K562 (cell line): ENCODE results near the gene FAM53B. TPM values are rescaled to one million over a fixed set of nuclear protein-coding genes. Genes with fewer than 3 reads are reported as not detected.

ENCODE experiments used
- ATAC-seq: fragments of 200-7000 bp; cut with Tn5 transposase; 3 replicates; pipeline ENCODE4 v1.9.1; 2020; ENCODE audit warnings: moderate library complexity
- BruUV-seq: library from RNA; stranded (reverse); fragments of 400-500 nt; replicated peaks from 2 replicates; lab custom pipeline; 2021; lab: Mats Ljungman, UMichigan
- CTCF ChIA-PET: fragments of 300-600 bp; formaldehyde crosslinking; extraction: SDS; loops from one replicate; lab custom pipeline; 2021; ENCODE audit warnings: low intra/inter-chr PET ratio; lab: Yijun Ruan, JAX
- POLR2A ChIA-PET: fragments of 300-600, 350-650 bp; sonication (Branson Sonifier 250); formaldehyde crosslinking; extraction: SDS; loops from one replicate; lab custom pipeline; 2021; ENCODE audit warnings: antibody characterized with exemption, inconsistent platforms; lab: Yijun Ruan, JAX
- DNase-seq, 4 experiments: peaks; one replicate each; pipeline versions ENCODE4 v3.0.0 to v3.0.0-alpha.2; 2011 to 2018; ENCODE audit warnings: low spot score in 3 of 4, mixed read lengths in 3 of 4; ENCODE audit errors: extremely low read depth in 1 of 4
- FAIRE-seq: peaks from 2 replicates; lab custom pipeline; 2011; peaks lifted over from hg19 to GRCh38; lab: Jason Lieb, UNC
- H2AFZ ChIP-seq: 2 replicates; pipeline ENCODE4 v1.6.0; 2011; ENCODE audit warnings: low read depth, low read length, control low read depth, inconsistent platforms
- H3K27ac ChIP-seq: fragments of 200-600 bp; 3 replicates; pipeline ENCODE4 v1.8.0; 2011; ENCODE audit warnings: low read depth, mild to moderate bottlenecking, control low read depth, inconsistent platforms, low read length, moderate library complexity, mixed read lengths; ENCODE audit errors: extremely low read depth
- H3K27me3 ChIP-seq, 2 experiments: fragments of 300-600 bp in 1 of 2; 2 replicates in 1 of 2; 3 replicates in 1 of 2; pipeline versions ENCODE4 v1.6.0 to v1.8.0; 2011; ENCODE audit warnings: inconsistent platforms in 2 of 2, low read length in 2 of 2, mild to moderate bottlenecking in 1 of 2, mixed read lengths in 1 of 2, moderate library complexity in 1 of 2; ENCODE audit not compliant: control insufficient read depth in 2 of 2, insufficient read depth in 2 of 2
- H3K36me3 ChIP-seq: fragments of 300-600 bp; 3 replicates; pipeline ENCODE4 v1.8.0; 2011; ENCODE audit warnings: mild to moderate bottlenecking, low read length, inconsistent platforms; ENCODE audit not compliant: control insufficient read depth, insufficient read depth
- H3K4me1 ChIP-seq, 2 experiments: fragments of 200-600 bp in 1 of 2; replicated peaks in 1 of 2; 2 replicates in 1 of 2; 3 replicates in 1 of 2; pipeline versions ENCODE4 v1.5.1 to v1.8.0; 2011; ENCODE audit warnings: inconsistent platforms in 2 of 2, low read length in 2 of 2, mild to moderate bottlenecking in 1 of 2, mixed read lengths in 1 of 2, moderate library complexity in 1 of 2; ENCODE audit not compliant: control insufficient read depth in 2 of 2, insufficient read depth in 2 of 2
- H3K4me2 ChIP-seq: 2 replicates; pipeline ENCODE4 v1.6.1; 2011; ENCODE audit warnings: low read length, control low read depth, inconsistent platforms, mixed read lengths; ENCODE audit not compliant: insufficient read depth
- H3K4me3 ChIP-seq: fragments of 200-600 bp; sonication (generic), shearing (Covaris generic); 2 replicates; pipeline ENCODE4 v1.5.1; 2016; ENCODE audit warnings: control low read depth, inconsistent platforms
- H3K79me2 ChIP-seq: fragments of 200-600 bp; 3 replicates; pipeline ENCODE4 v1.8.0; 2011; ENCODE audit warnings: low read length, inconsistent platforms; ENCODE audit not compliant: control insufficient read depth, insufficient read depth
- H3K9ac ChIP-seq, 2 experiments: 2 replicates each; pipeline versions ENCODE4 v1.6.0 to v1.6.1; 2011; ENCODE audit warnings: low read depth in 2 of 2, low read length in 2 of 2, control low read depth in 1 of 2, inconsistent platforms in 1 of 2, mild to moderate bottlenecking in 1 of 2, mixed read lengths in 1 of 2; ENCODE audit not compliant: insufficient read depth in 1 of 2
- H3K9me1 ChIP-seq: one replicate; pipeline ENCODE4 v1.6.0; 2011; ENCODE audit warnings: inconsistent platforms, mild to moderate bottlenecking, low read length, moderate library complexity; ENCODE audit not compliant: control insufficient read depth, insufficient read depth
- H3K9me3 ChIP-seq: replicated peaks from 2 replicates; pipeline ENCODE4 v1.5.1; 2011; ENCODE audit warnings: low read depth, low read length, inconsistent platforms; ENCODE audit not compliant: control insufficient read depth, insufficient read depth
- H4K20me1 ChIP-seq: replicated peaks from 2 replicates; pipeline ENCODE4 v1.6.1; 2011; ENCODE audit warnings: low read length, inconsistent platforms, mixed read lengths; ENCODE audit not compliant: control insufficient read depth, insufficient read depth
- BHLHE40 ChIP-seq: IDR thresholded peaks from 2 replicates; pipeline ENCODE4 v1.6.1; 2011; ENCODE audit warnings: low read length, improper control_type of control experiment
- CREM ChIP-seq: IDR thresholded peaks from 2 replicates; pipeline ENCODE4 v1.6.1; 2014; ENCODE audit warnings: antibody characterized with exemption, low read depth
- ETS1 ChIP-seq: conservative IDR thresholded peaks from 2 replicates; pipeline ENCODE4 v1.6.1; 2011; ENCODE audit warnings: low read depth, mild to moderate bottlenecking, low read length; ENCODE audit not compliant: control insufficient read depth
- FOXK2 ChIP-seq, 2 experiments: fragments of 450-650 bp; IDR thresholded peaks in 1 of 2; conservative IDR thresholded peaks in 1 of 2; 2 replicates each; pipeline ENCODE4 v1.6.1; 2016; ENCODE audit warnings: low read depth in 2 of 2, mild to moderate bottlenecking in 1 of 2
- FOXP1 ChIP-seq: sonication (generic); formaldehyde crosslinking; IDR thresholded peaks from 2 replicates; pipeline ENCODE4 v1.8.0; 2022; ENCODE audit warnings: mild to moderate bottlenecking, missing genetic modification reagents
- MCM7 ChIP-seq, 2 experiments: fragments of 450-650 bp; IDR thresholded peaks; 2 replicates each; pipeline ENCODE4 v1.6.1; 2016 to 2018
- RBM22 ChIP-seq: fragments of 200-400 bp; formaldehyde crosslinking; IDR thresholded peaks from 2 replicates; pipeline ENCODE4 v1.6.1; 2018; ENCODE audit warnings: low read length, low read depth; ENCODE audit not compliant: poor library complexity, severe bottlenecking
- SRSF1 ChIP-seq: fragments of 200-400 bp; formaldehyde crosslinking; IDR thresholded peaks from 2 replicates; pipeline ENCODE4 v1.6.1; 2017; ENCODE audit warnings: mild to moderate bottlenecking, low read depth, low read length, moderate library complexity
- SRSF9 ChIP-seq: fragments of 200-400 bp; formaldehyde crosslinking; IDR thresholded peaks from 2 replicates; pipeline ENCODE4 v1.6.1; 2017; ENCODE audit warnings: low read depth, low read length, borderline replicate concordance
- ZNF146 ChIP-seq: IDR thresholded peaks from one replicate; pipeline ENCODE4 v1.6.1; 2018; ENCODE audit warnings: missing compliant biosample characterization; ENCODE audit not compliant: unreplicated experiment
- WGBS: fragments of 100-300 bp; shearing (Covaris generic); methylation state at CpG from one replicate; pipeline ENCODE4 v1.1.6; 2016; ENCODE audit warnings: low coverage, mixed read lengths; ENCODE audit not compliant: insufficient coverage; ENCODE audit errors: missing lambda C conversion rate; 5-methylcytosine and 5-hydroxymethylcytosine counted together
- in situ Hi-C: fragments of 300-500 bp; cut with MboI; formaldehyde crosslinking; loops from 4 replicates; pipeline ENCODE4 v1.15.0; 2018; ENCODE audit warnings: inconsistent platforms, mixed read lengths
- intact Hi-C: fragments of 100-400 bp; cut with micrococcal nuclease; formaldehyde crosslinking; loops from 2 replicates; pipeline ENCODE4 v1.14.2; 2022
- polyA plus RNA-seq, 8 experiments: library from polyadenylated mRNA; depleted of rRNA in 4 of 8; stranded (reverse) in 5 of 8; unstranded in 3 of 8; fragments of >200 nt; fragmentation: Nextera tagmentation in 2 of 8; fragmentation: Illumina TruSeq in 1 of 8; extraction: Ambion mirVana in 2 of 8; extraction: Trizol in 1 of 8; gene quantifications; 2 replicates each; pipeline versions ENCODE4 v1.2.1 to v1.2.3, GENCODE V29; 2011 to 2014; ENCODE audit warnings: inconsistent platforms in 1 of 8, missing spikeins in 1 of 8
- total RNA-seq, 7 experiments: library from RNA; depleted of rRNA in 6 of 7; stranded (reverse); fragments of >200 nt in 6 of 7; fragmentation: Illumina TruSeq in 2 of 7; extraction: Trizol in 2 of 7; gene quantifications; 2 replicates each; pipeline versions ENCODE4 v1.2.1 to v1.2.3, GENCODE V29; 2011 to 2021; ENCODE audit warnings: low replicate concordance in 1 of 7
- TF ChIP-seq, protein P1 (sequence below): fragments of 450-650 bp; formaldehyde crosslinking; conservative IDR thresholded peaks from 2 replicates; pipeline ENCODE4 v1.4.0; 2022; ENCODE audit warnings: mild to moderate bottlenecking, missing genetic modification characterization
- TF ChIP-seq, protein P2 (sequence below): sonication (generic); formaldehyde crosslinking; IDR thresholded peaks from 2 replicates; pipeline ENCODE4 v1.8.1; 2022; ENCODE audit warnings: missing genetic modification reagents

FAM53B gene
- total and polyA plus RNA-seq, 9 of the 15 experiments (the other 6 are each of a cell fraction or from before 2014, with no cell fraction given) = 0.03 to 16.5 (median 5.0) TPM

GRCh38 chr10:124618470-124619073 lies 125.6 kb downstream of the FAM53B start:
- no peaks in the 10 kb centered on the region for H3K9me3 ChIP-seq
- TF ChIP-seq, protein P1, sequence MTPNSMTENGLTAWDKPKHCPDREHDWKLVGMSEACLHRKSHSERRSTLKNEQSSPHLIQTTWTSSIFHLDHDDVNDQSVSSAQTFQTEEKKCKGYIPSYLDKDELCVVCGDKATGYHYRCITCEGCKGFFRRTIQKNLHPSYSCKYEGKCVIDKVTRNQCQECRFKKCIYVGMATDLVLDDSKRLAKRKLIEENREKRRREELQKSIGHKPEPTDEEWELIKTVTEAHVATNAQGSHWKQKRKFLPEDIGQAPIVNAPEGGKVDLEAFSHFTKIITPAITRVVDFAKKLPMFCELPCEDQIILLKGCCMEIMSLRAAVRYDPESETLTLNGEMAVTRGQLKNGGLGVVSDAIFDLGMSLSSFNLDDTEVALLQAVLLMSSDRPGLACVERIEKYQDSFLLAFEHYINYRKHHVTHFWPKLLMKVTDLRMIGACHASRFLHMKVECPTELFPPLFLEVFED = no peak
- TF ChIP-seq RBM22 = peak; percentile 21
- no peak for DNase-seq
- H4K20me1 ChIP-seq = no peaks in the 10 kb centered on the region
- no peak for ATAC-seq
- no peak overlapping the region for H2AFZ ChIP-seq
- in situ Hi-C loops = no loop called here
- H3K79me2 ChIP-seq = no peaks in the 10 kb centered on the region
- BruUV-seq = no TSS peak
- FAIRE-seq = no peak
- intact Hi-C loops = no loop called here
- WGBS = 100% methylated on average over 3 of the region's 18 CpGs
- H3K4me1 ChIP-seq = peaks cover 0 to 37% of the 10 kb centered on the region in 2 experiments; a peak in 2 of 5 replicates
- no peak overlapping the region for H3K9ac ChIP-seq
- ChIA-PET POLR2A (no interaction called here), CTCF (no interaction called here)
- H3K4me3 ChIP-seq = no peak overlapping the region
- no peak overlapping the region for H3K27ac ChIP-seq
- peaks cover 9% of the 10 kb centered on the region; the same call in 1 of the 3 replicates for H3K36me3 ChIP-seq
- H3K4me2 ChIP-seq = no peak overlapping the region
- H3K9me1 ChIP-seq = no peaks in the 10 kb centered on the region
- no peaks in the 10 kb centered on the region for H3K27me3 ChIP-seq

GRCh38 chr10:124616836-124617130 lies 127.4 kb downstream of the FAM53B start:
- POLR2A ChIA-PET = no interaction called here
- H3K4me3 ChIP-seq = no peak overlapping the region
- H3K9ac ChIP-seq = no peak overlapping the region
- no peaks in the 10 kb centered on the region for H3K9me3 ChIP-seq
- H3K79me2 ChIP-seq = no peaks in the 10 kb centered on the region
- H3K4me1 ChIP-seq = peaks cover 0 to 42% of the 10 kb centered on the region in 2 experiments; a peak in 3 of 5 replicates
- in situ Hi-C loops (no loop called here), intact Hi-C loops (no loop called here)
- no peak overlapping the region for H2AFZ ChIP-seq
- no CpG with 5 or more reads among the region's 4 CpGs for WGBS
- no TSS peak for BruUV-seq
- no peak overlapping the region for H3K4me2 ChIP-seq
- CTCF ChIA-PET = no interaction called here
- FAIRE-seq = no peak
- H3K27me3 ChIP-seq = no peaks in the 10 kb centered on the region
- 0 out of 3 replicates have a peak, but pooled peaks cover 2% of the 10 kb centered on the region for H3K36me3 ChIP-seq
- ATAC-seq = no peak
- no peak for DNase-seq
- no peaks in the 10 kb centered on the region for H4K20me1 ChIP-seq
- H3K9me1 ChIP-seq = no peaks in the 10 kb centered on the region
- H3K27ac ChIP-seq = no peak overlapping the region
- TF ChIP-seq FOXP1 = no peak
- no peak for TF ChIP-seq BHLHE40
- no peak for TF ChIP-seq ETS1
- TF ChIP-seq ZNF146 (CRISPR knock-in tag) = no peak
- no peak for TF ChIP-seq CREM
- TF ChIP-seq, protein P2, sequence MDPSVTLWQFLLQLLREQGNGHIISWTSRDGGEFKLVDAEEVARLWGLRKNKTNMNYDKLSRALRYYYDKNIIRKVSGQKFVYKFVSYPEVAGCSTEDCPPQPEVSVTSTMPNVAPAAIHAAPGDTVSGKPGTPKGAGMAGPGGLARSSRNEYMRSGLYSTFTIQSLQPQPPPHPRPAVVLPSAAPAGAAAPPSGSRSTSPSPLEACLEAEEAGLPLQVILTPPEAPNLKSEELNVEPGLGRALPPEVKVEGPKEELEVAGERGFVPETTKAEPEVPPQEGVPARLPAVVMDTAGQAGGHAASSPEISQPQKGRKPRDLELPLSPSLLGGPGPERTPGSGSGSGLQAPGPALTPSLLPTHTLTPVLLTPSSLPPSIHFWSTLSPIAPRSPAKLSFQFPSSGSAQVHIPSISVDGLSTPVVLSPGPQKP = no peak
- no peak for TF ChIP-seq SRSF1
- no peak for TF ChIP-seq FOXK2 (conservative IDR thresholded peaks at IDR 0.05 in 1 of 2, IDR thresholded peaks at IDR 0.05 in 1 of 2; ENCODE audit: low read depth in 2 of 2)
- TF ChIP-seq SRSF9 = no peak
- TF ChIP-seq MCM7 (IDR thresholded peaks at IDR 0.05) = no peak
